Measurements from ENCODE around the gene SYNDIG1. TPM values are rescaled to one million over a fixed set of nuclear protein-coding genes. Genes with fewer than 3 reads are reported as not detected.

SYNDIG1 gene
- total and polyA plus RNA-seq, 4 donors = 0.20 to 5.0 (median 0.63) TPM

- Histone ChIP-seq H3K9me3 (ENCODE audit: control insufficient read depth in 4 of 4, insufficient read depth in 3 of 4, low read length in 3 of 4) (peaks cover 0 to 4% (median 0%) of the 10 kb centered on the region in 4 donors), H3K4me1 (ENCODE audit: control insufficient read depth in 5 of 5, insufficient read depth in 5 of 5, low read length in 5 of 5) (peaks cover 0 to 4% (median 0%) of the 10 kb centered on the region in 5 donors), H3K4me3 (no peak overlapping the region), H3K27me3 (ENCODE audit: control insufficient read depth in 3 of 3, insufficient read depth in 3 of 3, low read length in 2 of 3) (peaks cover 0 to 3% (median 0%) of the 10 kb centered on the region in 3 donors), H3K36me3 (ENCODE audit: control insufficient read depth in 4 of 4, insufficient read depth in 4 of 4, low read length in 4 of 4) (no peaks in the 10 kb centered on the region), H3K9ac (ENCODE audit: insufficient read depth in 1 of 2, low read length in 2 of 2) (no peak overlapping the region), H3K27ac (ENCODE audit: low read depth in 1 of 2, low read length in 1 of 2) (no peak overlapping the region)
- DNase-seq (no peak), ATAC-seq (ENCODE audit: insufficient read depth, low FRiP score) (no peak)
- no peak for TF ChIP-seq CTCF (IDR thresholded peaks at IDR 0.05; ENCODE audit: control extremely low read depth, extremely low read depth)
- WGBS, 2 donors = 86 to 90% methylated on average over 5 of the region's 5 CpGs
These were observed 142.1 kb downstream of the SYNDIG1 start for GRCh38 chr20:24611360-24612140.

GRCh38 chr20:24612799-24613775 is 143.7 kb downstream of the SYNDIG1 start:
- no peak for ATAC-seq (ENCODE audit: insufficient read depth, low FRiP score)
- WGBS, 2 donors = 87 to 91% methylated on average over 16 of the region's 16 CpGs
- peaks cover 0 to 3% (median 0%) of the 10 kb centered on the region in 3 donors for H3K27me3 ChIP-seq (ENCODE audit: control insufficient read depth in 3 of 3, insufficient read depth in 3 of 3, low read length in 2 of 3)
- H3K4me1 ChIP-seq (ENCODE audit: control insufficient read depth in 5 of 5, insufficient read depth in 5 of 5, low read length in 5 of 5) = peaks cover 0 to 4% (median 0%) of the 10 kb centered on the region in 5 donors
- peaks cover 0 to 2% (median 0%) of the 10 kb centered on the region in 4 donors for H3K9me3 ChIP-seq (ENCODE audit: control insufficient read depth in 4 of 4, insufficient read depth in 3 of 4, low read length in 3 of 4)
- H3K4me3 ChIP-seq = no peak overlapping the region
- no peak for DNase-seq
- TF ChIP-seq CTCF (IDR thresholded peaks at IDR 0.05; ENCODE audit: control extremely low read depth, extremely low read depth) = no peak
- H3K36me3 ChIP-seq (ENCODE audit: control insufficient read depth in 4 of 4, insufficient read depth in 4 of 4, low read length in 4 of 4) = no peaks in the 10 kb centered on the region
- H3K9ac ChIP-seq (ENCODE audit: insufficient read depth in 1 of 2, low read length in 2 of 2) = no peak overlapping the region
- H3K27ac ChIP-seq (ENCODE audit: low read depth in 1 of 2, low read length in 1 of 2) = no peak overlapping the region

GRCh38 chr20:24614341-24614740 is 144.9 kb downstream of the SYNDIG1 start:
- WGBS, 2 donors = 28 to 56% methylated on average over 1 of the region's 1 CpG
- Histone ChIP-seq H3K36me3 (ENCODE audit: control insufficient read depth in 4 of 4, insufficient read depth in 4 of 4, low read length in 4 of 4) (no peaks in the 10 kb centered on the region), H3K9ac (ENCODE audit: insufficient read depth in 1 of 2, low read length in 2 of 2) (no peak overlapping the region), H3K4me3 (no peak overlapping the region), H3K27ac (ENCODE audit: low read depth in 1 of 2, low read length in 1 of 2) (no peak overlapping the region), H3K27me3 (ENCODE audit: control insufficient read depth in 3 of 3, insufficient read depth in 3 of 3, low read length in 2 of 3) (peaks cover 0 to 3% (median 0%) of the 10 kb centered on the region in 3 donors), H3K9me3 (ENCODE audit: control insufficient read depth in 4 of 4, insufficient read depth in 3 of 4, low read length in 3 of 4) (peaks cover 0 to 2% (median 0%) of the 10 kb centered on the region in 4 donors), H3K4me1 (ENCODE audit: control insufficient read depth in 5 of 5, insufficient read depth in 5 of 5, low read length in 5 of 5) (peaks cover 0 to 11% (median 4%) of the 10 kb centered on the region in 5 donors)
- DNase-seq = no peak
- no peak for TF ChIP-seq CTCF (IDR thresholded peaks at IDR 0.05; ENCODE audit: control extremely low read depth, extremely low read depth)
- ATAC-seq (ENCODE audit: insufficient read depth, low FRiP score) = no peak

Measured in lung (tissue), 12 donors.